PC-9 (cell line): ENCODE measurements around the gene CDH20.

Source experiments
- CTCF ChIP-seq: fragments of 200-600 bp; sonication (generic); conservative IDR thresholded peaks from 2 replicates; pipeline ENCODE4 v1.6.1; 2017; ENCODE audit warnings: mixed run types, antibody characterized with exemption, mild to moderate bottlenecking, moderate library complexity
- EZH2 ChIP-seq: fragments of 200-600 bp; sonication (generic); IDR thresholded peaks from 2 replicates; pipeline ENCODE4 v1.8.0; 2017; ENCODE audit warnings: antibody characterized with exemption, low read depth

- TF ChIP-seq CTCF: no peak
- TF ChIP-seq EZH2: no peak
Observed at GRCh38 chr18:61388010-61388409, 54.8 kb downstream of the CDH20 start.
